ENCODE data around the gene PRKAG2.

Gene PRKAG2

DNA sequence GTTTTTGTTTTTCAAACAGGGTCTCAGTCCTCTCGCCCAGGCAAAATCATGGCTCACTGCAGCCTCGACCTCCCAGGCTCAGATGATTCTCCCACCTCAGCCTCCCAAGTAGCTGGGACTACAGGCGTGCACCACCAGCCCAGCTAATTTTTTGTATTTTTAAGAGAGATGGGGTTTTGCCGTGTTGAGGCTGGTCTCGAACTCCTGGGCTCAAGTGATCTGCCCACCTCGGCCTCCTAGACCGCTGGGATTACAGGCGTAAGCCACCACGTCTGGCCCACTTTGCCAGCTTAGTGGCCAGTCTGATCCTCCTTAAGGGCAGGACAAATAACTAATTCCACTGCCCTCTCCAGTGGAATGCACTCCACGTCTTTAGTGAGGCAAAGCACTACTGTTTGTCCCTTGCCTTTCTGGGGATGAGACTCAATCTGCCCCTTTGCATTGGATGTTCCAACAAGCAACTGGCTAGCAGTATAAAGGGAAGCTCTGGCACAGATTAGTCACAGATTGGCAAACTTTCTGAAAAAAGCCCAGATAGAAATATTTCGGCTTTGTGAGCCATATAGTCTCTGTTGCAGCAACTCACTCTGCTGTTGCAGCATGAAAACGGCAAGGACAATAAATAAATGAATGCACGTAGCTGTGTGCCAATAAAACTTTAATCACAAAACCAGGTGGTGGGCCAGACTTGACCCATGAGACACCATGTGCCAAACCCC, 213.4 kb downstream of the PRKAG2 start:
- no peaks in the 10 kb centered on the region for H3K27me3 ChIP-seq (ENCODE audit: insufficient read depth, low read length, poor library complexity, severe bottlenecking)
- no peak overlapping the region for H2AFZ ChIP-seq (ENCODE audit: low read length)
- no peak overlapping the region for H3K9ac ChIP-seq (ENCODE audit: low read depth, low read length, poor library complexity, severe bottlenecking)
- H3K9me3 ChIP-seq (ENCODE audit: insufficient read depth, low read depth, low read length), result no peaks in the 10 kb centered on the region
- no peaks in the 10 kb centered on the region for H3K9me2 ChIP-seq (replicated peaks; ENCODE audit: low read depth, low read length)
- H3K4me3 ChIP-seq (ENCODE audit: low read length, poor library complexity, severe bottlenecking), result no peak overlapping the region
- H3F3A ChIP-seq (ENCODE audit: low read depth), result no peaks in the 10 kb centered on the region; the same call in 1 of the 2 replicates
- H3K79me2 ChIP-seq (ENCODE audit: insufficient read depth, low read length), result no peaks in the 10 kb centered on the region
- H3K36me3 ChIP-seq (ENCODE audit: insufficient read depth, low read length), result no peaks in the 10 kb centered on the region
- peaks cover 17% of the 10 kb centered on the region for H3K4me1 ChIP-seq (ENCODE audit: insufficient read depth, low read length, poor library complexity, severe bottlenecking)
- TF ChIP-seq EZH2phosphoT487 (IDR thresholded peaks at IDR 0.05; ENCODE audit: borderline replicate concordance), result no peak
- TF ChIP-seq, protein P1, sequence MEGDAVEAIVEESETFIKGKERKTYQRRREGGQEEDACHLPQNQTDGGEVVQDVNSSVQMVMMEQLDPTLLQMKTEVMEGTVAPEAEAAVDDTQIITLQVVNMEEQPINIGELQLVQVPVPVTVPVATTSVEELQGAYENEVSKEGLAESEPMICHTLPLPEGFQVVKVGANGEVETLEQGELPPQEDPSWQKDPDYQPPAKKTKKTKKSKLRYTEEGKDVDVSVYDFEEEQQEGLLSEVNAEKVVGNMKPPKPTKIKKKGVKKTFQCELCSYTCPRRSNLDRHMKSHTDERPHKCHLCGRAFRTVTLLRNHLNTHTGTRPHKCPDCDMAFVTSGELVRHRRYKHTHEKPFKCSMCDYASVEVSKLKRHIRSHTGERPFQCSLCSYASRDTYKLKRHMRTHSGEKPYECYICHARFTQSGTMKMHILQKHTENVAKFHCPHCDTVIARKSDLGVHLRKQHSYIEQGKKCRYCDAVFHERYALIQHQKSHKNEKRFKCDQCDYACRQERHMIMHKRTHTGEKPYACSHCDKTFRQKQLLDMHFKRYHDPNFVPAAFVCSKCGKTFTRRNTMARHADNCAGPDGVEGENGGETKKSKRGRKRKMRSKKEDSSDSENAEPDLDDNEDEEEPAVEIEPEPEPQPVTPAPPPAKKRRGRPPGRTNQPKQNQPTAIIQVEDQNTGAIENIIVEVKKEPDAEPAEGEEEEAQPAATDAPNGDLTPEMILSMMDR (conservative IDR thresholded peaks at IDR 0.05; ENCODE audit: low read length), result no peak
- no peak overlapping the region for H3K4me2 ChIP-seq (ENCODE audit: low read depth, low read length, poor library complexity, severe bottlenecking)
- H4K20me1 ChIP-seq (ENCODE audit: insufficient read depth, low read length, poor library complexity, severe bottlenecking), result no peaks in the 10 kb centered on the region

DNA sequence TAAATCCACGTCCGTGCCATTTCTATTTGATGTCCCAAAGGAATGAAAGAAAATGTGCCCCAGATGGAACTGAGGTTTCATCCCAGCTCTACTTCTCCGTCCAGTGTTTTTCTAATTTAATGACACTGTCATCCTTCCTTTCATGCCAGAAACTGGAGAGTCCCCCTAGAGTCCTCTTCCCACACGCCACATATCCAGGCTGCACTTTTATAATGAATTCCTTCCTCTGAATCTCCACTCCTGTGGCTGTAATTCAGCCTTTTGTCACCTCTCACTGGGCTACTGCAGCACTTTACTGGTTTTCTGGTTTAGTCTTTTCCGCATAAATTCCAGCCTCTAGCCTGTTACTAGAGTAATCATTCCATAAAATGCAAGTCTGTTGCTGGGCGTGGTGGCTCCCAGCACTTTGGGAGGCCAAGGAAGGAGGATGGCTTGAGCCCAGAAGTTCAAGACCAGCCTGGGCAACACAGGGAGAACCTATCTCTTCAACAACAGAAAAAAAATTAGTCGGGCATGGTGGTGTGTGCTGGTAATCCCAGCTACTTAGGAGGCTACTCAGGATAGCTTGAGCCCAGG, 214.6 kb downstream of the PRKAG2 start:
- H3K9me2 ChIP-seq (replicated peaks; ENCODE audit: low read depth, low read length), result no peaks in the 10 kb centered on the region
- H3K36me3 ChIP-seq (ENCODE audit: insufficient read depth, low read length), result no peaks in the 10 kb centered on the region
- H3K27me3 ChIP-seq (ENCODE audit: insufficient read depth, low read length, poor library complexity, severe bottlenecking), result no peaks in the 10 kb centered on the region
- no peak overlapping the region for H3K4me2 ChIP-seq (ENCODE audit: low read depth, low read length, poor library complexity, severe bottlenecking)
- no peak for TF ChIP-seq EZH2phosphoT487 (IDR thresholded peaks at IDR 0.05; ENCODE audit: borderline replicate concordance)
- TF ChIP-seq, protein P1 (conservative IDR thresholded peaks at IDR 0.05; ENCODE audit: low read length), result no peak
- no peaks in the 10 kb centered on the region for H3K79me2 ChIP-seq (ENCODE audit: insufficient read depth, low read length)
- H4K20me1 ChIP-seq (ENCODE audit: insufficient read depth, low read length, poor library complexity, severe bottlenecking), result no peaks in the 10 kb centered on the region
- no peaks in the 10 kb centered on the region for H3K9me3 ChIP-seq (ENCODE audit: insufficient read depth, low read depth, low read length)
- no peak overlapping the region for H3K9ac ChIP-seq (ENCODE audit: low read depth, low read length, poor library complexity, severe bottlenecking)
- H2AFZ ChIP-seq (ENCODE audit: low read length), result no peak overlapping the region
- H3K4me1 ChIP-seq (ENCODE audit: insufficient read depth, low read length, poor library complexity, severe bottlenecking), result peaks cover 6% of the 10 kb centered on the region
- H3F3A ChIP-seq (ENCODE audit: low read depth), result no peaks in the 10 kb centered on the region; the same call in 1 of the 2 replicates
- H3K4me3 ChIP-seq (ENCODE audit: low read length, poor library complexity, severe bottlenecking), result no peak overlapping the region

GRCh38 chr7:151661587-151661986, 215.3 kb downstream of the PRKAG2 start:
- Histone ChIP-seq H4K20me1 (ENCODE audit: insufficient read depth, low read length, poor library complexity, severe bottlenecking) (no peaks in the 10 kb centered on the region), H3K4me1 (ENCODE audit: insufficient read depth, low read length, poor library complexity, severe bottlenecking) (no peaks in the 10 kb centered on the region), H3K9ac (ENCODE audit: low read depth, low read length, poor library complexity, severe bottlenecking) (no peak overlapping the region), H3K79me2 (ENCODE audit: insufficient read depth, low read length) (no peaks in the 10 kb centered on the region), H2AFZ (ENCODE audit: low read length) (no peak overlapping the region), H3K9me3 (ENCODE audit: insufficient read depth, low read depth, low read length) (no peaks in the 10 kb centered on the region), H3K9me2 (replicated peaks; ENCODE audit: low read depth, low read length) (no peaks in the 10 kb centered on the region), H3K4me3 (ENCODE audit: low read length, poor library complexity, severe bottlenecking) (no peak overlapping the region), H3F3A (ENCODE audit: low read depth) (no peaks in the 10 kb centered on the region), H3K4me2 (ENCODE audit: low read depth, low read length, poor library complexity, severe bottlenecking) (no peak overlapping the region), H3K36me3 (ENCODE audit: insufficient read depth, low read length) (no peaks in the 10 kb centered on the region), H3K27me3 (ENCODE audit: insufficient read depth, low read length, poor library complexity, severe bottlenecking) (no peaks in the 10 kb centered on the region)
- TF ChIP-seq, protein P1 (conservative IDR thresholded peaks at IDR 0.05; ENCODE audit: low read length), result no peak
- TF ChIP-seq EZH2phosphoT487 (IDR thresholded peaks at IDR 0.05; ENCODE audit: borderline replicate concordance), result no peak
